ENCODE measurements around the gene ABRAXAS1.

The ABRAXAS1 gene

GRCh38 chr4:83449009-83449408, 35.9 kb downstream of the ABRAXAS1 start:
- no peak for DNase-seq

- DNase-seq, result peak; percentile 14
These were observed 44.0 kb downstream of the ABRAXAS1 start for GRCh38 chr4:83440899-83441298.

GRCh38 chr4:83440148-83440814, 44.6 kb downstream of the ABRAXAS1 start:
- DNase-seq, result no peak

- DNase-seq, result no peak
These were observed 46.2 kb downstream of the ABRAXAS1 start for GRCh38 chr4:83438719-83439118.

GRCh38 chr4:83436680-83437079, 48.2 kb downstream of the ABRAXAS1 start:
- no peak for DNase-seq

- DNase-seq, result no peak
These were observed 53.7 kb downstream of the ABRAXAS1 start for GRCh38 chr4:83431200-83431599.

GRCh38 chr4:83418211-83418610, 66.7 kb downstream of the ABRAXAS1 start:
- DNase-seq, result no peak

GRCh38 chr4:83417566-83417965, 67.3 kb downstream of the ABRAXAS1 start:
- DNase-seq, result no peak

GRCh38 chr4:83413676-83414075, 71.2 kb downstream of the ABRAXAS1 start:
- DNase-seq, result peak; percentile 8
